ENCODE data around the gene COPS7A.
A peak's percentile ranks its signal among the peaks of the same experiment; 100 is the strongest.

Gene COPS7A

DNA sequence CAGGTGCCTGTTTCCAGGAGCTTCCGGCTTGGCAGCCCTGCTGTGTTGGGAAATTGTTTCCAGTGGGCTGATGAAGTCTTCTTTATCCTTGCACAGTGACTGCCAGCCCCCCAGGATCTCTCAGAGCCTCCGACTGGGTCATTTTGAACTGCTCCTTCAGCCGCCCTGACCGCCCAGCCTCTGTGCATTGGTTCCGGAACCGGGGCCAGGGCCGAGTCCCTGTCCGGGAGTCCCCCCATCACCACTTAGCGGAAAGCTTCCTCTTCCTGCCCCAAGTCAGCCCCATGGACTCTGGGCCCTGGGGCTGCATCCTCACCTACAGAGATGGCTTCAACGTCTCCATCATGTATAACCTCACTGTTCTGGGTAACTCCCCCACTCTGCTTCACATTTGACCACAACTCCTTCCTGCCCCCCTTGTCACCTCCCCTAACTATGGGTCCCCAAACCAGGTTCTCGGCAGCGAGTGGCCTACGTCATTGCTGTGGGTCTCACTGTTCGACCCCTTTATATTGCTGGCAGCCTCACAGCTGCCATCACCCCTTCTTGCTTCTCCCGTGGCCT, 50.7 kb downstream of the COPS7A start:
- Mint-ChIP-seq H3K27ac (peak overlapping the region; percentile 96), H3K4me3 (peak overlapping the region; percentile 94), H3K36me3 (ENCODE audit: low read depth) (peaks cover 74% of the 10 kb centered on the region), H3K9me3 (no peaks in the 10 kb centered on the region), H3K4me1 (ENCODE audit: low read depth) (peaks cover 87% of the 10 kb centered on the region), H3K27me3 (peaks cover 6% of the 10 kb centered on the region)
- DNase-seq, result peak; percentile 60

DNA sequence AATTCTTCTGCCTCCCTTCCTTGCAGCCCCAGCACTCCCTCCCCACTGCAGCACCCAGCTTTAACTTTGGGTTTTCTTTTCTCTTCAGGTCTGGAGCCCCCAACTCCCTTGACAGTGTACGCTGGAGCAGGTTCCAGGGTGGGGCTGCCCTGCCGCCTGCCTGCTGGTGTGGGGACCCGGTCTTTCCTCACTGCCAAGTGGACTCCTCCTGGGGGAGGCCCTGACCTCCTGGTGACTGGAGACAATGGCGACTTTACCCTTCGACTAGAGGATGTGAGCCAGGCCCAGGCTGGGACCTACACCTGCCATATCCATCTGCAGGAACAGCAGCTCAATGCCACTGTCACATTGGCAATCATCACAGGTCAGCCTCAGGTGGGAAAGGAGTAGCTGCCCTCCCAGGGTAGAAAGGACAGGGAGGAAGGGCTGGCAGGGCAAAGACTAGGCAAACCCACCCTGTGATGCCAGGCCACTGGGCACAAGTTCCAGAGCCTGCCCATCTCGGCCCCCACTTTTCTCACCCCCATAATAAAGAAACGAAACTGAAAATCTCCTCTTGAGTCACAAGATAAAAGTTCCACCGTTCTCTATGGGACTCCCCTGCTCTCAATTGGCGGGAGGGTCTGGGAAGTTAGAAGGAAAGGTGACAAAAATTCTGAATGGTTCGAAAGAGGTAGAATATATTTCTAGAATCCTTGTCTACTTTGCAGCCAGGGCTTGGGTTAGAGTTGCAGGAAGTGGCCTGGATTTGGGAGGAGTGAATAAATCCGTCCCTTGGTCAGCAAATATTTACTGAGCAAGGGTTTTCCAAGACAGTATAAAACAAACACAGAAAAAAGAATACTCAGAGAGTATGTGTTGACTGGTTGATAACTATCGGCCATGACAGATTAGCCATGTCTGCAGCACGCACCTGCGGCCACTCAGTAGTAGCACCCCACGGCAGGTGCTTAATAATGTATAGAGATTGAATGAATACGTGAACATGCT, 51.6 kb downstream of the COPS7A start:
- Mint-ChIP-seq H3K4me1 (ENCODE audit: low read depth) (peaks cover 89% of the 10 kb centered on the region), H3K36me3 (ENCODE audit: low read depth) (peaks cover 69% of the 10 kb centered on the region), H3K27me3 (peaks cover 3% of the 10 kb centered on the region), H3K9me3 (no peaks in the 10 kb centered on the region), H3K27ac (peak overlapping the region; percentile 96), H3K4me3 (peak overlapping the region; percentile 94)
- DNase-seq, result no peak

DNA sequence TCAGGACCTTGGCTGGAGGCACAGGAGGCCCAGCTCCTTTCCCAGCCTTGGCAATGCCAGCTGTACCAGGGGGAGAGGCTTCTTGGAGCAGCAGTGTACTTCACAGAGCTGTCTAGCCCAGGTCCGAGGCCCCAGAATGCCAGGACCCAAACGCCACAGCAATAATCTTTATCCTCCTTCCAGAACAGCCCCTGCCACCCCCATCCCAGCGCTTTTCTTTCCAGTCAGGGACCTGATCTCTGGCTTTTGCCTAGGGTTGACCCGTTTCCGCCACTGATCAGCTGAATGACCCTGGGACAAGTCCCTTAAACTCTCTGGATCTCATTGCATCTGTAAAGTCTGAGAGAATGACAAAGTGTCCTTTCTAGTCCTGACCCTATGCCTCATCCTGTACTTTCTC, 53.5 kb downstream of the COPS7A start:
- Mint-ChIP-seq H3K27me3 (no peaks in the 10 kb centered on the region), H3K4me1 (ENCODE audit: low read depth) (peaks cover 84% of the 10 kb centered on the region), H3K27ac (peak overlapping the region; percentile 30), H3K9me3 (no peaks in the 10 kb centered on the region), H3K4me3 (peak overlapping the region; percentile 76), H3K36me3 (ENCODE audit: low read depth) (peaks cover 60% of the 10 kb centered on the region)
- no peak for DNase-seq

DNA sequence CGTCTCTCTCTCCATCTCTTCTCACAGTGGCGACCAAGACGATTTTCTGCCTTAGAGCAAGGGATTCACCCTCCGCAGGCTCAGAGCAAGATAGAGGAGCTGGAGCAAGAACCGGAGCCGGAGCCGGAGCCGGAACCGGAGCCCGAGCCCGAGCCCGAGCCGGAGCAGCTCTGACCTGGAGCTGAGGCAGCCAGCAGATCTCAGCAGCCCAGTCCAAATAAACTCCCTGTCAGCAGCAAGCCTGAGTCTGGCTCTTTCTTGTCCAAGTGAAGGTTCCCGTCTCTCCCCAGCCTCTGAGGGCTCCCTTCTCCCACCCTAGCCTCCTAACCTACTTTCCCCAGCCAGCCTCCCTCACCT, 54.3 kb downstream of the COPS7A start:
- no peaks in the 10 kb centered on the region for H3K27me3 Mint-ChIP-seq
- no peak for DNase-seq
- peak overlapping the region; percentile 76 for H3K4me3 Mint-ChIP-seq
- H3K4me1 Mint-ChIP-seq (ENCODE audit: low read depth), result peaks cover 86% of the 10 kb centered on the region
- H3K27ac Mint-ChIP-seq, result peak overlapping the region; percentile 91
- H3K9me3 Mint-ChIP-seq, result no peaks in the 10 kb centered on the region
- peaks cover 53% of the 10 kb centered on the region for H3K36me3 Mint-ChIP-seq (ENCODE audit: low read depth)

DNA sequence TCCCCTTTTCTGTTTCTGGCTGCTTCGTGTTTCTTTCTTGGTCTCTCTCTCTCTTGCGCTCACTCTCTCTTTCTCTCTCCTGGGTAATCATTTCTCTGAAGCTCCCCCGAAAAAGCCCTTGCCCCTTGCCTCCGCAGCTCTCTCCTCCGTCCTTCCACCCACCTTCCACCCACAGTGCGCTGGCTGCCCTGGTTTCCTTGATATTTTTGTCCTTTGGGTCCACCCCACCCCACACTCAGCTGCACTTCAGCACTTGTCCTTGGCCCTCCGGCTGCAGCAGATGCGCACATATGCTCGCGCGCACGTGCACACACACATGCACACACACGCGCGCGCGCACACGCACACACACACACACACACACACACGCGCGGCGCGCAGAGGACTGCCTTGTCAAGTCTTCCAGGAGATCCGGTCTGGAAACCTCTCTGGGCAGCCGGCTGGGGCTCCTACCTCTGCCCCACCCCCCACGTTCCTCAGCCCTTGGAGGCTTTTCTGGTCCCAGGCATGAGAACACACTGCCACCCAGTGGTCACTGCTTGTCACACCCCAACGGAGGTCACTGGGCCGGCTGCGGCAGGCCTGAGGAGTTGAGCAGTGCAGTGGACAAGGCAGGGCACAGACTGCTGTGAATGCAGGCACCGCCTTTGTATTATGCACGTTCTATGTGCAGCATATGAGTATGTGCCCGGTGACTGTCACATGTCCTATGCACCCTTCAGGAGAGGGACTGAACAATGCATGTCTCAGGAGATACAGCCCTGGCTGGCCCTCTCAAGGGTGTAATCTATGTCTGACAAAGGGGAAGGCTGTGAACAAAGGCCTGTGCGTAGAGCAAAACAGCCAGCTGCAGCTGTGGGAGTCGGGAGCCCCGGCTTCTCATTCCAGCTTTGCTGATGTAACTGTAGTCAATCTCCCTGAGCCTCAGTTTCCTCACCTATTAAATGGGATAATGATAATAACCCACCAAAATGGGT, 55.0 kb downstream of the COPS7A start:
- no peaks in the 10 kb centered on the region for H3K9me3 Mint-ChIP-seq
- H3K36me3 Mint-ChIP-seq (ENCODE audit: low read depth), result peaks cover 49% of the 10 kb centered on the region
- no peaks in the 10 kb centered on the region for H3K27me3 Mint-ChIP-seq
- peak; percentile 90 for DNase-seq
- peak overlapping the region; percentile 91 for H3K27ac Mint-ChIP-seq
- peak overlapping the region; percentile 76 for H3K4me3 Mint-ChIP-seq
- H3K4me1 Mint-ChIP-seq (ENCODE audit: low read depth), result peaks cover 89% of the 10 kb centered on the region

DNA sequence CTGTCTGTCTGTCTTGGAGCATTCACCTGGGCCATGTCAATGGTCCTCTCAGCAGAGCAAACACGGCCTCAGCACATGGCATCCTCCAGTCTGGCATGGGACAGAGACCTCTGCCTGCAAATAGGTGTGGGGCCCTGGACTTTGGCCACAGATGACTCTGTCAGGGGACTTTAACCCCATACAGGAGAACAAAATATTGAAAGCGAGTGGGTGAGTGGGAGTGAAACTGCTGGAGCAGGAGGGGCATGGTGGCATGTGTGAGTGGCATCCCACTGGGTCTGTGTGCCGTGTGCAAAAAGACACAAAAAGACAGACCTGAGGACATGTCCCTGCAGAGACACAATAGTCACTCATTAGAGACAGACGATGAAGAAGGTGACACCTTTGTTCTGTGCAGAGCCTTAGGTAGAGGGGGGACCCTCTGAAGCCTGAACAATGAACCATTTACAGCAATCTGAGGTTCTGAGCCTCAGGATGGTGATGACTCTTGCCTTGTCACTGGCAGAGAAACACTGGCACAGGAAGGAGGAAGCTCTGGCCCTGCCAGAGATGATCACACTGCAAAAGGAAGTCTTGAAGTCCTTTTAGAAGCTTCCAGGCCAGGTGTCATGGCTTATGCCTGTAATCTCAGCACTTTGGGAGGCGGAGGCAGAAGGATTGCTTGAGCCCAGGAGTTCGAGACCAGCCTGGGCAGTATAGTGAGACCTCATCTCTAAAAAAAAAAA, 56.0 kb downstream of the COPS7A start:
- Mint-ChIP-seq H3K4me1 (ENCODE audit: low read depth) (peaks cover 90% of the 10 kb centered on the region), H3K27me3 (no peaks in the 10 kb centered on the region), H3K9me3 (no peaks in the 10 kb centered on the region), H3K27ac (peak overlapping the region; percentile 91), H3K36me3 (ENCODE audit: low read depth) (peaks cover 39% of the 10 kb centered on the region), H3K4me3 (peak overlapping the region; percentile 57)
- no peak for DNase-seq

DNA sequence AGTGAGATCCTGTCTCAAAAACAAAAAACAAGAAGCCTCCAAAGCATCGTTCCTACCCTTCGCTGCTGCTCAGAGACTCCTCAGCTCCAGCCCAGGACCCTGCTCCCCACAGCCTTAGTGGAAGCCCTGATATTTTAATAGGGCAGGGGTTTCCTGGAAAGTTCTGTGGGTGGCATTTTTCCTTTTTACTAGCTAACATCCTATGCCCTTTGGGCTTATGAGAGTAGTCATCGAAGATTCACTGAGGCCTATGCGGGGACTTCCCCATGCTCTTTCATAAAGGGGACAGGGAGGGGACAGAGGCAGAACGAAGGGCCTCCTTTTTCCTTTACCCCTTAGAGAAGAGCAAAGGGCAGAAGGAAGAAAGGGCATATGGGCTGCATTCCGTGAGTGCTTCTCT, 56.7 kb downstream of the COPS7A start:
- Mint-ChIP-seq H3K36me3 (ENCODE audit: low read depth) (peaks cover 32% of the 10 kb centered on the region), H3K27ac (peak overlapping the region; percentile 91), H3K27me3 (no peaks in the 10 kb centered on the region), H3K9me3 (no peaks in the 10 kb centered on the region), H3K4me3 (peak overlapping the region; percentile 57), H3K4me1 (ENCODE audit: low read depth) (peaks cover 88% of the 10 kb centered on the region)
- DNase-seq, result no peak

All from activated T-cell treated with anti-CD3 and anti-CD28 coated beads, Interleukin-2, amount 50 U/mL, for 24 hours (primary cell).